ENCODE measurements around the gene LRCH3.
"Not testable (repeated sequence)": the region's sequence is repeated elsewhere in the genome, so short reads cannot be mapped to it uniquely, and the experiment has no call there.

LRCH3 gene

DNA sequence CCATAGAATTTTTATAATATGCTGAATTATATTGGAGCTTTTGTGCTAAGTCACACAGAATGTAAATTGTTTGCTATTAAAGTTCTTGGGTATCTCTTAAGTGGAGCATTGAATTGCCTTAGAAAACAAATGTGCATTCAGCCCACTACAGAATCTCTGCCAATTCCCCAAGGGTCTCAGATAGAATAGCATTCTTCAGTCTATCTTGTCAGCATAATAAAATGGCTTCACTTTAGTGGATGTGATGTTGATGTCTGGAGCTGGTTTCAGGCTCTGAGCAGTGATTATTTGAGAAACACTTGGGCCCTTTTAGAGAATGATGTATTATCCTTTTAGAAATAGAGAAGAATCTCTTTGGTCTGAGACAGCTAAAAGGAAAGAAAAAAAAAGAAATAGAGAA lies 45.2 kb downstream of the LRCH3 start:
- no peak for DNase-seq (ENCODE audit: low spot score)

DNA sequence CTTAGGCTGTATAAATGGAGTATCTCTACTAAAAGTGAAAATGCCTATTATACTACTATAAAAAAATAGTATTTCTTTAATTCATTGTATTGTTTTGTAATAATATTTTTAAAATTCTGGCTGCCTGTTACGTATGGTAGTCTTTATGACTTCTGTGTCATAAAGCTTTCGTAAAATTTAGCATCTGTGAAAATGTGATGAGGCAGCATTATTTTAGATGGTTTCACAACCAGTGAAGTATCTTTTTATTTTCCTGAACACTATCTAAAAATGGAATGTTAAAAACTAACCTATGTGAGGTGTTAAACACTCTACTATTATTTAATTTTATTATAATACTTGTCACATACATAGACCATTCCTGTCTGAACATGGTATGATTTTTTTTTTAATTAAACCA lies 46.2 kb downstream of the LRCH3 start:
- DNase-seq (ENCODE audit: low spot score) = no peak

DNA sequence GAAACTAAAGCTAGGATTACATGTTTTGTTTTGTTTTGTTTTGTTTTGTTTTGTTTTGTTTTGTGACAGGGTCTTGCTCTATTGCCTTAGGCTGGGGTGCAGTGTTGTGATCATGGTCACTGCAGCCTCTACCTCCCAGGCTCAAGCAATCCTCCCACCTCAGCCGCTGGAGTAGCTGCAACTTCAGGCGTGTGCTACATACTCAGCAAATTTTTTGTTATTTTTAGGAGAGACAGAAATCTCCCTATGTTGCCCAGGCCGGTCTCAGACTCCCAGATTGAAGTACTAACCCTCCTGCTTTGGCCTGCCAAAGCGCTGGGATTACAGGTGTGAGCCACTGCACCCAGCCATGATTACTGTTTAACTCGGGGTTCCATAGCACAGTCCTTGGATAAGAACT lies 50.7 kb downstream of the LRCH3 start:
- no peak for DNase-seq (ENCODE audit: low spot score)

DNA sequence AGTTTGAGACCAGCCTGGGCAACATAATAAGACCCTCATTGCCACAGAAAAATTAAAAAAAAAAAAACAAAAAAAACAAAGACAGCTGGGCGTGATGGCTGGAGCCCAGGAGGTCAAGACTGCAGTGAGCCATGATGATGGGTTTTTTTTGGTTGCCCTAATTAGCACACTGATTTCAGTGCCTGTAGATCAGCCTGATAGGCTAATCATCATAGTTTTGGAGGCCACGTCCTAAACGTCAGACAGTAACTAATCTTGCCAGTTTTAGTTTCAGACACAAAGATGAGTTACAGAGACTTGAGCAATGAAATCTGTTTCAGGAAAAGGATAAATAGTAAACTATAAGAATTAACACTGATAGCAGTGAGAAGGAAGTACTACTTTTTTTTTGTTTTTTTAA lies 55.4 kb downstream of the LRCH3 start:
- no peak for DNase-seq (ENCODE audit: low spot score)

DNA sequence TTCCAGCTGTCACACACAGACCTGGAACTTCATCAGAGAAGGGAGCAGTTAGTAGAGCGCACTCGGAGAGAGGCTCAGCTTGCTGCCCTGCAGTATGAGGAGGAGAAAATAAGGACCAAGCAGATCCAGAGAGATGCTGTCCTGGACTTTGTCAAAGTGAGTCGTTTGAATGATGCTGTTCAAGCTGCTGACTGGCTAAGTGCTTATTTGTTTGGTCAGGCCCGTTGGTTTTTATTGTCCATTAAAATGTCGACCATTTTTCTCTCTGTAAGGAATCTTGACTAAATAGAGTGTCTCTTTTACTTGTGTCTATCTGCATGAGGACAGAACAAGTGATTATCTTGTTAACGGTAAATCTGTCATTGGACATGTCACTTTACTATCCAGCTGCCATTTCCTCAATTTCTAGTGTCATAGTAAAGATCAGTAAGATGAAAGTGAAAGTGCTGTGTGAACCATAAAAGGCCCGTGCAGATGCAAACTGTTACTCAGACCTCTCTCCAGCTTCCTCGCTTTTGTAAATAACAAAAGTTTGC lies 56.9 kb downstream of the LRCH3 start:
- DNase-seq (ENCODE audit: low spot score) = peak; percentile 46

DNA sequence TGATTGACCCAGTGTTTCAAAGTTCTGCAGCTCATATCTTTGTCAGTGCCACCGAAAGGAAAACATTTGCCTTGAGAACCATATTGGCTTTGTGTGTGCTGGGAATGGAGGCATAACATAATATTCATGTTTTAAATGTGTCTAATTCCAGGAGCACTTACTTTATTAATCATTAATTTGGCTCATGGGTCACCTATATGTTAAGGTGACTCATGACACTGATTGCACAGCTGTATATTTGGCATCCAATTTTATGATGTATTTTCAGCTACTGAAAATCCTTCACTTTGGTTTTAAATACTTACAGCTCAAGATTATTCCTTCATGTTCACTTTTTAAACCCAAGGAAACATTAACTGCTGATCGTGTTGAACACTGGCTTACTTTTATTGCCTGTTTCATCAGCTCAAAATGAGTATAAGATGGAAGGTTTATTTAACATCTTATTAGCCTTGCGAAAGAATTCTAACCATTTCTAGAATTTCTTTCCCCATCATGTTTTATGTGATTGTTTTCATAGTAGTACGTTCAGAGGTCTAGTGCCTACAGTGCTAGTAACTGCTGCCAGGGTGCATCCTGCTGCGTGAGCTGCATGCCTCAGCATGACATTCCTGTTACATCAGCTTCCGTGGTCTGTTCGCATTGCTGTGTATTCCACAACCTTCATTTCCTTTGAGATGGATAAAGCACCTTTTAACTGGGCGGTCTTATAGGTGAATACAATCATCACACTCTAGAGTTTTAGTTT lies 63.7 kb downstream of the LRCH3 start:
- DNase-seq (ENCODE audit: low spot score) = no peak

DNA sequence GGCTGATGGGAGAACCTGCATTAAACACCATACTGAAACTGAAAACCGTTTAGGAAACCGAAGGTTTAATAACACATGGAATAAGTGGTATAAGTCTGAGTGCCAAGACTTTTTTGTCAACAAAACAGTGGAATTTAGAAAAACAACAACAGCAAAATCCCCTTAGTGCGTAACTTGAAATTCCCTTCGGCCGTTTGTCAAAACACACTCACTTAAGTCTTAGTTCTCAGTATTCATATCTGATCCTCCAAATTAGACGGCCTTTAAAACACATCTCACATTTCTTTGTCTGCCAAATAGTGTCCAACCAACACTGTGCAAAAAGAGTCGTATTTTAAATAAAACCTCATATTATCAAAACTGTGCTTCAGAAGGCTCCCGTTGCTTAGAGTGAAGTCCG lies 64.5 kb downstream of the LRCH3 start:
- no peak for DNase-seq (ENCODE audit: low spot score)

DNA sequence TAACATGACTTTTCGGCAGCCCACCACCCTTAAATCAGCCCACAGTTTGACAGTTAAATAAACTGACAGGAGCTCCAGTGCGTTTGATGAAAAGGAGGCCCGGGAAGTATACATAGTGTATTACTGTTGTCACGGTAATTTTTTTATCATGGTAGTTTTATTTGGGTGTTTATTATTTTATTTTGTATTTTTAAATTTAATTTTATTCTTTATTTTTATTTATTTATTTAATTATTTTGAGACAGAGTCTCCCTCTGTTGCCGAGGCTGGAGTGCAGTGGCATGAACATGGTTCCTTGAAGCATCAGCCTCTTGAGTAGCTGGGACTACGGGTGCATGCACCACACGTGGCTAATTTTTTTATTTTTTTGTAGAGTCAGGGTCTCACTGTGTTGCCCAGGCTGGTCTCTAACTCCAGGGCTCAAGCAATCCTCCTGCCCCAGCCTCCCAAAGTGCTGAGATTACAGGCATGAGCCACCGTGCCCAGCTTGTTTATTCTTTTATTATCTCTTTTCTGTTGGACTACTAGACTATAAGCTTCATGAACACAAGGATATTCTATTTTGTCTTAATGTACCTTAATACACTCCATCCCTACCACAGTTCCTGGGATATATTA lies 65.3 kb downstream of the LRCH3 start:
- DNase-seq (ENCODE audit: low spot score) = no peak

DNA sequence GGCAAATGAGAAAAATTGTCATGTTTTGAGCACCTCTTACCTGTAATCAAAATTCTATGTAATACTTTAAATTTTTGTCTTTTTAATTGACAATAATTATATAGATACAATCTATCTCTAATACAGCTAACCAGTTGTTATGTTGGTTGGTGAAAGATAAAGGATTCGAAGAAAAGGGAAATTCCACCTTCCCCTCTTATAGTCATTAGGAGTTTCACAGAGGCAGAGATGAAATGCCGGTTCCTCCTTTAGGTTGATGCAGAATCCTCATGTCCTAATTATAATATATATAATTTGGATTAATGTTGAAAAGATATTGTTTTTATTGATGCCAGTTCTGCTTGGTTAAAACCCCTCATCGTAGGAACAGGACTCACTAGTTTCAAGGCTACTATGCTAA lies 67.1 kb downstream of the LRCH3 start:
- DNase-seq (ENCODE audit: low spot score) = no peak

DNA sequence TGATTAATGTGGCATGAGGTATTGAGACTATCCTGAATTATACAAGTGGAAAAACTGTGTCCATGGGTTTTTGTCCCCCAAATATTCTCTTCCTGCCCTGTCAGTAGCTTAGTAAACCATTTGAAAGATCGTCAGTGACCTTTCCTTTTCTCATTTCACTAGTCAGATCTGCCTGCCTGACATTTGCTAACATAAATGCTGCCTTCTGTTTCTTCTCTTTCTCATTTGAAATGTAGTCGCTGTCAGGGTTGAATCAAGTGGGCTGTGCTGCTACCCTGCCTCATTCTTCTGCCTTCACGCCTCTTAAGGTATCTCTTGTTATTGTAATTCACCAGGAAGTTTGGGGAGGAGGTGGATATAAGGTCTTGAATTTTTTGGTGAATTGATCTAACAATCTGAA lies 67.5 kb downstream of the LRCH3 start:
- no peak for DNase-seq (ENCODE audit: low spot score)

DNA sequence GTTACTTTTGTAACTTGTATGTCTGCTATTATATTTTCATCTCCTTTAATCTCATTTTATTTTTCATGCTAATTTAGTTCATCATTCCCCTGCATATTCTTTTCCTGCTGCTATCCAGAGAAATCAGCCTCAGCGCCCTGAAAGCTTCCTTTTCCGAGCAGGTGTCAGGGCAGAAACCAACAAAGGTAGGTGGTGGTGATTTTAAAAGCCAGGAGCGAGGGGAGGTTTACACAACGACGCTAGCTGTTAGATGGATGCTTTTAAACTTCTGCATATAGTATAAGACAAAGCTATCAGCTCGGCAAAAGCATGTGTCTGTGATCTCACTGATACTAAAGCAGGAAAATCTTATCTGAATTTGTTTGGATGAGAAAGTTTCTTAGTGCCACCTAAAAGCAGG lies 75.0 kb downstream of the LRCH3 start:
- DNase-seq (ENCODE audit: low spot score) = no peak

DNA sequence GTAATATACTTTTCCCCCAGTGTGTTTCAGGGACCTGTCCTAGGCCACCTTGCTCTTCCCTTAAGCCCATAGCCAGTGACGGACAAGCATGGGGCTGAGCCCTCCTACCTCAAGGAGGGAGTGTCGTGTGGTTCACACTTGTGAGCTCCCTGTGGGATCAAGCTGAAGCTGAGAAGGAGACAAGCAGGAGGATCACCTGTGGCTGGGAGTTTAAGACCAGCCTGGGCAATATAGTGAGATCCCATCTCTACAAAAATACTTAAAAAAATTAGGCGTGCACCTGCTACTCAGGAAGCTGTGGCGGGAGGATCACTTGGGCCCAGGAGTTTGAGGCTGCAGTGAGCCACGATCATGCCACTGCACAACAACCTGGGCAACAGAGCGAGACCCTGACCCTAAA lies 82.3 kb downstream of the LRCH3 start:
- DNase-seq (ENCODE audit: low spot score) = no peak

DNA sequence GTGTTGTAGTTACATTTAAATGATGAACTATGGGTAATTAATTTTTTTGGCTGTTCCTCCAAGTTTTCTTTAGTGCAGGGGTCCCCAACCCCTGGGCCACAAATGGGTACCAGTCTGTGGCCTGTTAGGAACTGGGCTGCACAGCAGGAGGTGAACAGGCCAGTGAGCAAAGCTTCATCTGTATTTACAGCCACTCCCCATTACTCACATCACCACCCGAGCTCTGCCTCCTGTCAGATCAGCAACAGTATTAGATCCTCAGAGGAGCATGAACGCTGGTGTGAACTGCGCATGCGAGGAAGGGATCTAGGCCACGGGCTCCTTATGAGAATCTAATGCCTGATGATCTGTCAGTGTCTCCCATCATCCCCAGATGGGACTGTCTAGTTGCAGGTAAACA lies 83.0 kb downstream of the LRCH3 start:
- DNase-seq (ENCODE audit: low spot score) = no peak

DNA sequence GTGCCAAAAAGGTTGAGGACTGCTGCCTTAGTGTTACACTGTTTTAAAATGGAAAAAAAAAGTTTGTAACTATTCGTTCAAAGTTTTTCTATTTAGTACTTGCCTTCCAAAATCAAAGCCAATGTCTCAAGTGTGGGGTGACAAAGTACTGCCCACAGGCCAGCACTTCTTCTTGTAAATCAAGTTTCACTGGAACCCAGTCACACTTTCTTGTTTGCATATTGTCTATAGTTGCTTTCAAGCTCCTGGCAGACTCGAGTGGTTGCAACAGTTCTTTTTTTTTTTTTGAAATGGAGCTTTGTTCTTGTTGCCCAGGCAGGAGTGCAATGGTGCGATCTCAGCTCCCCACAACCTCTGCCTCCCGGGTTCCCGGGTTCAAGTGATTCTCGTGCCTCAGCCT lies 83.6 kb downstream of the LRCH3 start:
- peak; percentile 19 for DNase-seq (ENCODE audit: low spot score)

DNA sequence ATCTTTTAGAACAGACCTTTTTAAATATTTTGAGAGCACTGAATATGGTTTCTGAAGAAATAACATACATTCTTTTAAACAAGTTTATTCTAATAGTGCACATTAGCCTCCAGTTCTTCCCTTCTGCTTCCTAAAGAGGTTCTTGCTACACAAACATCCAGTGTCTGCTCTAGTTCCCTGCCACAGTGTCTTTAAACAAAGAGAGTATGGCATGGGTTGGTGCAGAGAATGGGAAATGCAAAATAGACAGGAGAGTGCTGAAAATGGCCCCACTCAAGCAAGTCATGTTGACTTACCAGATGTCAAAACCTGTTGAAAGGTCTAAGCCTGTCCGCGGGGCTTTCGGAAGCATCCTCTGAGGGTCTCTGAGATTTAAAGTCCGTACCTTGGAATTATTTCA lies 86.8 kb downstream of the LRCH3 start:
- DNase-seq (ENCODE audit: low spot score) = no peak

DNA sequence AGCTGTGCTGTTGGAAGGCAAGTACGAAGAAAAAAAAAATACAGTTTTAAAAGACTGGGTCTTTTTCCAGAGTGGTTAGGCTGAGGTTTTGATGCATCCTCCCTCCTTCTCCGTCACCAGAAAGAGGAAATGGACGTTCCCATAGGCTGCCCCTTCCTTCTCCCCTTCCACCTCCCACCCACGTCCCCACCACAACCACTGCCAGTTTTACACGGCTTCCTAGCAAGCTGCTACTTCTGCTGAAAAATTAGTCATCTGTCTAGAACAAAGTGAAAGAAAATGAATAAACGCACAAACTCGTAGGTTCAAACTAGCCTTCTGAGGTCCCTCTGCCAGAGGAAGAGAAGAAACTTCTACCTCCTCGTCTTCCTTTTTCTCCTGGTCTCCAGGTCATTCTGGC lies 87.4 kb downstream of the LRCH3 start:
- no peak for DNase-seq (ENCODE audit: low spot score)

DNA sequence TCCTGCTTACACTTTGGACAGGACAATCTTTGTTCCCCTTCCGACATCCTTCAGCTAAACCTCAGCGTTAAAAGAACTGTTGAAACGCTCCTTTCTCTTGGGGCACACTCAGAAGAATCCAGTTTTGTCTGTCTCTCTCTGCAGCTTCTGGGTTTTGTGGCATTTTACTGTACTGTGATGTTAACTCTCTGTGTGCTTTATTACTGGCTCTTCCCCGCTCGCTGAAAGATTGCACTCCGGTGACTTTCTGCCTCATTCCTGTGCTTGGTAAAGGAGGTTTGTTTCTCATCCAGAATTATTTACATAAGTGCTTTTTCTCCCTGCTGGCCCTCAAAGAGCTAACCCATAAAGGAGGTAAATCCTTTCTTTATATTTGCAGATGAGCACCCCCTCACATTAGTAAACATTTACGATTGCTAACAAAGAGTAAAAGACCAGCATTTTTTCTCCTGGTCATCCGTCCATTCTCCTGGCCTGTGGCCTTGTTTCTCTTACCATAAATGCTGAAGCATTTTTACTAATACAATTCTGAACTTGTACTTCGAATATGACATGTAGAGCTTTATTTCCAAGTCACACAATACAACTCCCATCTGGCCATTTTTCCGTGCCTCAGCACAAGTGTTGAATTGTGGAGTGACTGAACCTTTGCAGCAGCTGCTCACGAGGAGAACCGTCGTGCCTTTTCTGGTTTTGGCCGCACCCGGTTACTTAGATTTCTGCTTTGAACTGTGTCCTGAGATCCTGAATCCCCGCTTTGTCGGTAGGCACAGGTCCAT lies 89.6 kb downstream of the LRCH3 start:
- peak; percentile 24 for DNase-seq (ENCODE audit: low spot score)

DNA sequence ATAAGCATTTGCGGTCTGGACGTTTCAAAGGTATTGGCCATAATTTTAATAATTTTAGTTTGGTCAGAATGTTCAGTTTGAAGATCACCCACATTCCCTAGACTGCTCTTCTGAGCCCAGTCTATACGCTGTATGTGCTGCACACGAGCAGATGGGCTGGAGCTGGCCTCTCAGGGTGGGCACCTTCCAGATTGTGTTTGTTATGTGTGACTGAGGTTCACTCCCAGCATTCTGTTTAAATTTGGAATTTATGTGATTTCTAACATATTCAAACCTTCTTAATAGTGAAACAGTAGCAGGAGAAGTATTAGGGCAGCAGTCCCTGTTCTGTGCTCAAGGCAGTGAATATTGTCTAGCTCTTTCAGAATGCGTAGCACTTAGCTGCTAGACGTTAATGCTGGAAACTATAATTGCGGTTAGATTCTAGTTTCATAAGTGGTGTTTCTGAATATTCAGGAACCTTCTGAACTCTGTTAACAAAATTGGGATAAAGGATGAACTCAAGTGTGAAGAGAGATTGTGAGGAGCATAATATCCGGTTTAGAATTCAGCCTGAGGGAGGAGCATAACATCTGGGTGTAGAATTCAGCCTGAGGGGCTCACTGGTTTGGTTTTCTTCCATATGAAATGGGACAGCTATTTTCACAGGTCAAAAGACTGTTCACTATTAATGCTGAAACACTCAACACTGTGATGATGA lies 90.4 kb downstream of the LRCH3 start:
- no peak for DNase-seq (ENCODE audit: low spot score)

DNA sequence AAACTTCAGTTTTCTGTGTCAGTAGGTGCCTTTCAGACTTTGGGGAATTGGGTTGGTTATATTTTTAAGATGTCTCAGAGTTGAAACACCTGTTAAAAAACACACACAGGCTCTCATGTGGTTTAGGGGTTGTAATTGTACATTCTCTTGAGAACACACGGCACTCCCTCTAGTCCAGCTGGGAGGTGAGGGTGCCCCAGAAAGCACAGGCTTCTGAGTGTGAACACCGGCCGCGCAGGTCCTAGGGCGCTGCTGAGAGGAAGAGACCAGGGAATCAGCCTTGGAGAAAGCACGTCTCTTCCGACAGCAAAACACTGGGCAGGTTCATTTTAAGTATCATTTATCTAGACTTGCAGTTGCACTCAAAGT lies 90.9 kb downstream of the LRCH3 start:
- no peak for DNase-seq (ENCODE audit: low spot score)

DNA sequence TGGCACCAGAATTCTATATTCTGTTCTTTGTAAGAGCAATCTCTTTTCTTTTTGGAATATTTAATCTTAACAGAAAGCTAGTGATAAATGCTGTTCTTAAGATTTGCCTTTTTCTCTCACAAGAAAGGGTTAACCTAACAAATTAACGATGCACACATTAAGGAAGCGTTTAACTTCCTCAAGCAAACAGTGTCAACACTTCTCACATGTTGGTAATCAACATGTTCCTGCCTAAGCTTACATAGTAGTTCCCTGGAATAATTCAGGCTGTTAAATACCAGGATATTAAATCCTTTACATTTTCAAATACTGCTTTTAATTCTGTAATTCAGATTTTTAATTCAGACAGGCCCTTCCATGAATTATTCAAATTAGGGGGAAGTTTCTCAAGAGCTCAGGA lies 91.5 kb downstream of the LRCH3 start:
- no peak for DNase-seq (ENCODE audit: low spot score)

DNA sequence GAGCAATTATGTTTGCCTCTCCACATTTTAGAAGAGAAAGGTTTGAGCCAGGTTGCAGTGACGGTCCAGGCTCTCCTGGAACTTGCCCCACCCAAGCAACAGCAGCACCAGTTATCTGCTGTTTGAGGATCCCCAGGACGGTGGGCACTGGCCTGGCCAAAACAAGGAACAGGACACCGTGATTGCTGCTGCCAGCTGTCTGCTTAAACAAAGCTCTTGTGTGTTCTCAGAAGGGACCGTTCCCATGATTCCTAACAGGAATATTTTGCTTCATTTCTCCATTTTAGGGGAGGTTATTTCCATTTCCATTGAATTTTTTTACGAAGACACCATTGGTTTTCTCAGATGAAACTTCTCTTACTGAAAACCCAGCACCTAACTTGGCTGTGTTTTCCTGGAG lies 92.5 kb downstream of the LRCH3 start:
- peak; percentile 37 for DNase-seq (ENCODE audit: low spot score)

DNA sequence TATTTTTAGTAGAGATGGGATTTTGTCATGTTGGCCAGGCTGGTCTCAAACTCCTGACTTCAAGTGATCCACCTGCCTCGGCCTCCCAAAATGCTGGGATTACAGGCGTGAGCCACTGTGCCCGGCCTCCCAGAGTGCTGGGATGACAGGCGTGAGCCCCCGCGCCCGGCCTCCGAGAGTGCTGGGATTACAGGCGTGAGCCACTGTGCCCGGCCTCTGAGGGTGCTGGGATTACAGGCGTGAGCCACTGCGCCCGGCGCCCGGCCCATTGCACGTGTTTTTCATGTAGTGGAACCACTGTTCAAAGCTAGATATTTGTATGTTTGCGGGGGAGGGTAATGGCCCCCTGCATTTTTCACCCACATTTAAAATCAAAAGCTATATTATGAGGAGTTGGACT lies 93.3 kb downstream of the LRCH3 start:
- DNase-seq (ENCODE audit: low spot score) = not testable (repeated sequence)

All from globus pallidus (tissue), 1 donor.